CD4-positive, alpha-beta T cell treated with Interleukin-4 for 1 hour (primary cell): ENCODE measurements around the gene EMC9.
A peak's percentile ranks its signal among the peaks of the same experiment; 100 is the strongest.

ENCODE experiments used
- DNase-seq, 2 donors: peaks; one replicate each; pipeline ENCODE4 v3.0.0-alpha.2; 2020 to 2022

EMC9 gene

DNA sequence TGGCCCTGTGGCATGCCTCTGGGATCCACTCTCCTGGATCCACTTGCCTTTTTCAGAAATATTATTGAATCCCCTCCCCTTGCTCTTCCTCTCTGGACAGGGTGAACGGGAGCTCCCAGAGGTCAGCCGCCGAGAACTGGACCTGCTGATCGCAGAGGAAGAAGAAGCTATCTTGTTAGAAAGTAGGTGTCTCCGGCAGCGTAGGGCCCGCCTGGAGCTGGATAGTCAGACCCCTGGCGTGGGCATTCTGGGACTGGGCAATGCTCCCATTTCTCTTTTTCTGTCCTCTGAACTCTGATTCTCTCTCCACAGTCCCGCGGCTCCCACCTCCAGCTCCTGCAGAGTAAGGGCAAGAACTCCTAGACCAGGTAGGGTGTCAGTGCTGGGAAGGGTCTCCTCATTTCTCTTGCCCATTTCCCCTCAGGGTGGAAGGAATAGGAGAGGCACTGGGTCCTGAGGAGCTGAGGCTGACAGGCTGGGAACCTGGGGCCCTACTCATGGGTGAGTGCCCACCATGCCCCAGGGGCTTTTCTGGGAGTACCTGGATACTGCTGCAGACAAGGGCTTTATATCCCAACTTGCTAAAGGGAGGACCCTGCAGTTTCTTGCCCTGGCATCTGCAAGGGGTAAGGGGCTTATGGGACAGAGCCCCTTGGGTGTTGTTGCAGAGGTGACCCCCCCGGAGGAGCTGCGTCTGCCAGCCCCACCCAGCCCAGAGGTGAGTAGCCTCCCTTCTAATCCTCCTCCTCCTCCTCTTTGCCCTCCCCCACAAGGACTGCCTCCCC is 35.8 kb upstream of the EMC9 start:
- no peak for DNase-seq

DNA sequence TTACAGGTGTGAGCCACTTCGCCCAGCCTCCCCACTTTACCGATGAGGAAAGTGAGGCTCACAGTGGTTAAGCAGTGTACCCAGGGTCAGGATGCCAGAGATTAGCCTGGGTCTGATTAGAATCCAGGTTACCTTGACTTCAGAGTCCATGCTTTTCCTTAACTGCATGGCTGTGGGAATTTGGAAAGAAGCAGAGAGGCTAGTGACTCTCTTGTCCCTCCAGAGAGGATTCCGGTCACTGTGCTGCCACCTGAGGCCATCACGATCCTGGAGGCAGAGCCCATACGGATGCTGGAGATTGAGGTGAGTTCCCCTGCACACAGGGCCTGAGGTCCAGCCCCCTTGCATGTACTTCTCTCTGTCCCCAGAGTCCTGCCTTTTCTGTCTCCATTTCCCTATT is 35.2 kb upstream of the EMC9 start:
- DNase-seq = no peak

DNA sequence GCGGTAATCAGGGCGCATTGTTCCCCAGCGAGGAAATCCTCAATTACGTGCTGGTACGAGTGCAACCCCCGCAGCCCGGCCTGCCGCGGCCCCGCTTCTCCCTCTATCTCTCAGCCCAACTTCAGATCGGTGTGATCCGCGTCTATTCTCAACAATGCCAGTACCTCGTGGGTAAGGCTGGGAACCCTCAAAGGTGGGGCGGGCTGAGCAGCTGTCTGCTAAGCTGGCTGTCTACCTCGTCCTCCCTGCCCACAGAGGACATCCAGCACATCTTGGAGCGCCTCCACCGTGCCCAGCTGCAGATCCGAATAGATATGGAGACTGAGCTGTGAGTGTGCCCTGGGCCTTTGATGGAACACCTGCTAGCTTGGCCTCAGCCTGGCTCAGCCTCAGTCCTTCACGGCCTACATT is 31.5 kb upstream of the EMC9 start:
- DNase-seq = no peak

DNA sequence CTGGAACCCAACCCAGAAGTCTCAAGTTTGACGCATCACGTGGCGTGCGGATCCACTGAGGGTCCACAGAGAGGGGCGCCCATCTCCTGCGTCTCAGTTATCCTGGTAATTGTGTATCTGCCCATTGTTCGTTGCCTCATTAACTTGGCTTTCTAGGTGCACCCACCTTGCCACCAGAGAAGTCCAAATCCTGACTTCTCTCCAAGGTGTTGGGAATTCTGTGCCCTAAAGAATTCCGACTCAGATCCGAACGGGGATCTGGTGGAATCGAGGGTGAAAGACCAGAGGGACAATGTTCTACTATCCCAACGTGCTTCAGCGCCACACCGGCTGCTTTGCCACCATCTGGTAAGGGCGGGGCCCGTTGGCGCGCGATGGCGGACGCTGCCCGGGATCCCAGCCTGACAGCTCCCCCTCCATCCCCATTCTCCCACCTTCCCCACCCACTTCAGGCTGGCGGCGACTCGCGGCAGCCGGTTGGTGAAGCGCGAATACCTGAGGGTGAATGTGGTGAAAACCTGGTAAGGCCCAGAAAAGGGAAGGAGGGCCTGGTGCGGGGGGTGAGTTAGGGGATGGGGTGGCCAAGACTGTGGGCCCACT is 31.0 kb upstream of the EMC9 start:
- DNase-seq = no peak

DNA sequence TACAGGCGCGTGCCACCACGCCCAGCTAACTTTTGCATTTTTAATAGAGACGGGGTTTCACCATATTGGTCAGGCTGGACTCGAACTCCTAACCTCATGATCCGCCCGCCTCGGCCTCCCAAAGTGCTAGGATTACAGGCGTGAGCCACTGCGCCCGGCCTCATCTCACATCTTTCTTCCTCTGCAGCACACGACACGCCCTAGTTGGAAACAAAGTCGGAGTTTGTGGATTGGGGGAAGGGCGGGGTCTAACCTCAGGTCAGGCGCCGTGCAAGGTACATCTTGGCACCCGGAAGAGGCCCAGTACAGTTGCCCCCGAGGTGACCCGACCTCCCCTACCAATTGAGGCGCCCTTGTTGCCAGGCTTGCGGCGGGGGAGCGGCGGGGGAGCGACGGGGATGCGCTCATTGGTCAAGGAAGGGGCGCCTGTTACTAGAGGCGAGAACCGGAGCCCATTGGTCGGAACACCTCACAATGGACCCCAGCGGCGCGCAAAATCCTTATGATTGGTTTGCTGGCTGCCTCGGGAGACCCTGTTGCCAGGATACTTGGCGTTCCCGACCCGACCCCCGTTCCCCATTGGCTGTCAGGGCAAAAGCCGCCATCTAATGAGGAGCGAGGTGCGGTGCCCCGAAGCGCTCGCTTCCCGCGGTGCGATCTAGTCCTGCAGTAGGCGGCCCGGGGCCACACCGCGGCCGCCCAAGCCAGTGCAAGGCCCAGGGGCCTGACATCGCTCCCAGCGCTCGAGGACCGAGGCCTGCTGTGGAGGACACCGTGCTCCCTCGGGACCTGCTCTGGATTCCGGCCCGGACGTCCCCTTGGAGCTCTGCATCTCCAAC is 30.2 kb upstream of the EMC9 start, which contains the start of gene REC8:
TSS of gene REC8 (plus strand) at position 659 of the 839 bp plus-strand sequence. CDS start 473 bp downstream, outside the sequence.
- DNase-seq = peak; percentile 73 to 88

DNA sequence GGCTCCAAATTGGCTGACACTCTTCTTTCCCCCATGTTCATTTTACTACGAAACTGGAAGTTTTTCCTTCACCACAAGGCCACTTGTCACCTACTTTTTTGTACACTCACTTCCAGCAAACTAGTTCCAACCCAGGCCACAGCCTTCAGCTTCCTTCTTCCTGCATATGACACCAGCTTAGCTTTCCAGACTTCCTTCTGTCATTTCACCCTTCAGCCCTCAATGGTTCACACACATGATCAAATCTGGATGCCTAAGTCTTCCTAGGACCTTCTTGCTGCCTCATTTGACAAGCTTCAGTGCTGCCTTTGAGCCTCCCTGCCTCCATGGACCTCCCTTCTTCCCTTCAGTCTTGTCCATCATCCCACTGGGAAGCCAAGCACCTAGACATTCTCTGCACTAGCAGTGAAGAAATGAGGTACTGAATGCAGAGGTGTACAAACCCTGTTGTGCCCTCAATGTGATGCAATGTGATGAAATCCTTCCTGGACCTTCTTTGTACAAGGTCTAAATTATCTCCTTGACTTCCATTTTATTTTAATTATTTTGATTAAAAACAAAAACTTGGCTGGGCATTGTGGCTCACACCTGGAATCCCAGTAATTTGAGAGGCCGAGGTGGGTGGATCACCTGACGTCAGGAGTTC is 26.2 kb upstream of the EMC9 start:
- DNase-seq = no peak

DNA sequence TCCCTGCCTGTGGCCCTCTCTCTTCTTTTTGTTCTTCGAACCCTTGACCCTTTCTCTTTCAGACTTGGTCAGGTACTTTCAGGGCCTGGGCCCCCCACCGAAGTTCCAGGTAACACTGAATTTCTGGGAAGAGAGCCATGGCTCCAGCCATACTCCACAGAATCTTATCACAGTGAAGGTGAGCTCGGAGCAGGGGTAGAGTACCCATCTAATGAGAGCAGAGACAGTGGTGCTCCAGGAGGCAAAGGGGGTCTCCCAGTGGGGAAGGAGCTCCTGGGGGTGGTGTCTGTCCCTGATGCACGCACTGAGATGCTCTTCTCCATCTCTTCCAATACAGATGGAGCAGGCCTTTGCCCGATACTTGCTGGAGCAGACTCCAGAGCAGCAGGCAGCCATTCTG is 24.4 kb upstream of the EMC9 start:
- DNase-seq = no peak

DNA sequence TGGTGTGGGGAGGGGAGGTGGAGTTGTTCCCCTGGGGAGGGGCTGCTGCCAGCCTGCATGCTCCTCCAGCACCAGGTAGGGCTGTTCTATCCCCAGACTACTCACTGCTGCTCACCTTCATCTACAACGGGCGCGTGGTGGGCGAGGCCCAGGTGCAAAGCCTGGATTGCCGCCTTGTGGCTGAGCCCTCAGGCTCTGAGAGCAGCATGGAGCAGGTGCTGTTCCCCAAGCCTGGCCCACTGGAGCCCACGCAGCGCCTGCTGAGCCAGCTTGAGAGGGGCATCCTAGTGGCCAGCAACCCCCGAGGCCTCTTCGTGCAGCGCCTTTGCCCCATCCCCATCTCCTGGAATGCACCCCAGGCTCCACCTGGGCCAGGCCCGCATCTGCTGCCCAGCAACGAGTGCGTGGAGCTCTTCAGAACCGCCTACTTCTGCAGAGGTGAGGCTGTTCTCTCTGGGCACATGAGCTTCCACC is 23.2 kb upstream of the EMC9 start:
- DNase-seq = no peak

DNA sequence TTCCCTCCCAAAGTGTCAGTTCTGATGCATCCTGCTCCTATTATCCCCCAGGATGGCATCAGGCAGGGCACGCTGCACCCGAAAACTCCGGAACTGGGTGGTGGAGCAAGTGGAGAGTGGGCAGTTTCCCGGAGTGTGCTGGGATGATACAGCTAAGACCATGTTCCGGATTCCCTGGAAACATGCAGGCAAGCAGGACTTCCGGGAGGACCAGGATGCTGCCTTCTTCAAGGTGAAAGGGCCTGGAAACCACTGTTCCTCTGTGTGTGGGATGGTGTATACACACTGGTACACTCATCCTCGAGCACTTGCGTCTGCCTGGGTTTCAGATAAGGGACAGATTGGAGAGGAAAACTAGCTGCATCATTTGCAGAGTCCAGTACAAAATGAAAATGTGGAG is 20.7 kb upstream of the EMC9 start:
- no peak for DNase-seq

DNA sequence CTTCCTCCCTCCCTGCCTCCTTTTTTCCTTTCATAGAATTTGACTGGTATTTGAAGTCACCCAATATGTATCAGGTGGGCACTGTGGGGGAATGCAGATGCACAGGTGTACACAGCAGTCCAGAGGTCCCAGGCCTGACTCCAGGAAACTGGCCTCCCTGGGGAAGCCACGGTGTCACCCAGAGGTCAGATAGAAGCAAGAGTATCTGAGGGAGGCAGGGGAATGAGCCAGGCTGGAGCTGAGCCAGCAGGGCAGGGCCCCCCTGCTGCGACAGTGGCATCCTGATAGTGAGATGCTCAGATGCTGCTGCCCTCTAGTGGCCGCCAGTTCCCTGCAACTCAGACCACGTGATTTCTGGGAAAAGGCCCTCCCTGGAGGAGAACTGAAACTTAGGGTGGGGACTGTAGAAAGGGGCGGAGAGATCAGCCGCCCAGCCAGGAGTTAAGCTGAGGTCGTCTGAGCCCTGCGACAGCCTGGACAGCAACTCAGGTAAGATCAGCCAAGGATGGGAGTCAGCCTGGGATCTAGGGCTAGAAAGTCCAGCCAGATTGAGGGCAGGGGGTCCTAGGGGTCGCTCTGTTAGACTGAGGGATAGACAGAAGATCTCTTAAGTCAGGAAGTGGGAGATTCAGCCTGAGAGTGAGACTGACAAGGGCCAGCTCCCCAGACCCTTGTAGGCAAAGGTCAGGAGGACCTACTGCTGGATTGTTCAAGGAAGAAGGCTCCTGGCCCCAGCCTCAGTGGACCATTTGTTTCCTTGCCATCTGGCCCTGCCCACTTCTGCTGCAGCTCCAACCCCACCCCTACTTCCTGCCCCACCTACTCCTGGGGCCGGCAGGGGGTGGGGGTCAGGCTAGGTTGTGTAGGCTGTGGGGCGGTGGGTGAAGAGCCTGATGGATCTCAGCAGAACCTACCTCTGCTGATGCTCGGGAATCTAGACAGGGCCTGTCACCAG is 19.7 kb upstream of the EMC9 start, which contains the start of gene IRF9:
TSS of gene IRF9 (plus strand) at position 416 of the 955 bp plus-strand sequence. CDS start 880 bp downstream, outside the sequence.
- DNase-seq = peak; percentile 96 to 98

DNA sequence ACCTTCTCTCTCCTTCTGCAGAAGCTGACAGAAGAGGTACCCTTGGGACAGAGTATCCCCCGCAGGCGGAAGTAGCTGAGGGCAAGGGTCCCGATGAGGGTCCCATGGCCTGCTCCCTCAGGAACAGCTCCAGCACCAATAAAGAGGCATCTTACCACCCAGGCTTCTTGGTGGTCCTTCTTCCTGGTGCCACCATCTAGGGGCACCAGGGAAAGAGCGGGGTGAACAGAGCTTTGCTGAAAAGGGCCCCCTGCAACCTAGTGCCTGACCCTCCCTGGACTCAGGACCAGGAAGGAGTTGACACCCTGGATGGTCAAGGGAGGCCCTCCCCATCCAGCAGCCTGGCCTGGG is 19.1 kb upstream of the EMC9 start:
- DNase-seq = no peak

DNA sequence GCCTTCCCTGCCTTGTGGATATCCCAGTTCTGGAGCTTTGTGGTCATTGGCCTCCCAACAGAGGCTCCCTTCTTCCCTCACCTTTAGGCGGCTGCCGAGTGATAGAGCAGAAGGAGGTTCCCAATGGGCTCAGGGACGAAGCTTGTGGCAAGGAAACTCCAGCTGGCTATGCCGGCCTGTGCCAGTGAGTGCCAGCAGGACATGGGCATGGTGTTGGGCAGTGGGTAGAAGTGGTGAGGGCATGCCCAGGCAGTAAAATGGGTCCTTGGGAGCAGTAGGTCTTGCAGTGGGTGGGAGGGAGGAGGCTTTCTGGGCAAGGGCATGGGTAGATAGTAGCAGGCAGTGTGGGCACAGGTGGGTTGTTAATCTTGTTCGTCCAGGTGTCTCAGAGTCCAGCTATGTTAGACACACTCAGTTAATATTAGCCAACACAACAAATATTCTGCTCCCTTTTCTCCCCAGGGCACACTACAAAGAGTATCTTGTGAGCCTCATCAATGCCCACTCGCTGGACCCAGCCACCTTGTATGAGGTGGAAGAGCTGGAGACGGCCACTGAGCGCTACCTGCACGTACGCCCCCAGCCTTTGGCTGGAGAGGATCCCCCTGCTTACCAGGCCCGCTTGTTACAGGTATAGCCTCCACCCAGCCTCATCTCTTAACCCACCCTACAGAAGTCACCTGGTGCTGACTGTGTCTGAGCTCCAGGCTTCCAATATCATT is 18.5 kb upstream of the EMC9 start:
- no peak for DNase-seq

DNA sequence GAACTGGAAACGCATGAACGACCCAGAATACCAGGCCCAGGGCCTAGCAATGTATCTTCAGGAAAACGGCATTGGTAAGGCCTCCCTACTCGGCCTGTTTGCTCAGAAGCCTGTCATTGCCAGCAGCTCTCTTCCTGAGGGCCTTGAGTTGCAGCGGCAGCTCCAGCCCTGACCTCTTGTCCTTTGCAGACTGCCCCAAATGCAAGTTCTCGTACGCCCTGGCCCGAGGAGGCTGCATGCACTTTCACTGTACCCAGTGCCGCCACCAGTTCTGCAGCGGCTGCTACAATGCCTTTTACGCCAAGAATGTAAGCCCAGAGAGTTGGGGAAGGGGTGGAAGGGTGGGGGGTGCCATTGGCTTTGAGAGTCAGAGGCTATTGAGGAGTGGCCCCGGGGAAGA is 15.9 kb upstream of the EMC9 start:
- DNase-seq = no peak

DNA sequence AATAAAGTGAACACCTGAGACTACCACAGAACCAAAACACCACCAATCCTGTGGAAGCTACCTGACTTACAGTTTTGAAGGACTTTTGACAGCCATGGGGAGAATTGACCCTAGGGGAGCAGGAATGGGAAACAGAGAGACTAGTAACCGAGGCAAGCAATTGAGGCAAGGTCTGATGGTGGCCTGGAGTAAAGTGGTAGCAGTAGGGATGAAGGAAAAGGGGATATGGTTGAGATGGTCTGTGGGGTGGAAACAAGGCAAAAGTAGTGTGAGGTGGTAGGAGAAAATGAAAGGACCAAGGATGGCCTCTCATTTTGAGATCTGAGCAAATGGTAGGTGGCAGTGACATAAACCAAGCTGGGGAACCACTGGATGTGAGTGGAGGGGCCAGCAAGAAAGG is 15.4 kb upstream of the EMC9 start:
- DNase-seq = no peak

DNA sequence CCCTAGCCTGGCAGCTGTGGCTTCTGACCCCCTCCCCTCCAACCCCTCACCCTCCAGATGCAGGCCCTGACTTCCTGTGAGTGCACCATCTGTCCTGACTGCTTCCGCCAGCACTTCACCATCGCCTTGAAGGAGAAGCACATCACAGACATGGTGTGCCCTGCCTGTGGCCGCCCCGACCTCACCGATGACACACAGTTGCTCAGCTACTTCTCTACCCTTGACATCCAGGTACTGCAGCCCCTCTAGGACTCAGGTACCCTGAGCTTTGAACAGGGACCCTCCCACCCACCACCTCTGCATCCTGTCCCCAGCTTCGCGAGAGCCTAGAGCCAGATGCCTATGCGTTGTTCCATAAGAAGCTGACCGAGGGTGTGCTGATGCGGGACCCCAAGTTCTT is 13.7 kb upstream of the EMC9 start:
- DNase-seq = no peak

DNA sequence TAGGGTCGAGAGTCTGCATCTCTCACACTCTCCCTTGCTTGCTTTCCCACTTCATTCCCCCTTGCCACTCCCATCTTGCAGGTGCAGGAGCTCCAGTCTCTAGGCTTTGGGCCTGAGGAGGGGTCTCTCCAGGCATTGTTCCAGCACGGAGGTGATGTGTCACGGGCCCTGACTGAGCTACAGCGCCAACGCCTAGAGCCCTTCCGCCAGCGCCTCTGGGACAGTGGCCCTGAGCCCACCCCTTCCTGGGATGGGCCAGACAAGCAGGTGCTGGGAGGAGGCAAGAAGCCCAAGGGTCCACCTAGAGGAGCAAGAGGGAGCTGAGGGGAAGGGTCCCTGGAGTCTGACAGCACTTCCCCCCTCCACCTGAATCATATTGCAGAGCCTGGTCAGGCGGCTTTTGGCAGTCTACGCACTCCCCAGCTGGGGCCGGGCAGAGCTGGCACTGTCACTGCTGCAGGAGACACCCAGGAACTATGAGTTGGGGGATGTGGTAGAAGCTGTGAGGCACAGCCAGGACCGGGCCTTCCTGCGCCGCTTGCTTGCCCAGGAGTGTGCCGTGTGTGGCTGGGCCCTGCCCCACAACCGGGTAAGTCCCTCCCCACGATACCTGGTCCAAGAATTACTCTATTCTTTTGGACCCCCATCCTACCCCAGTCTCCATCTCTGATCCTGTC is 10.2 kb upstream of the EMC9 start:
- no peak for DNase-seq

DNA sequence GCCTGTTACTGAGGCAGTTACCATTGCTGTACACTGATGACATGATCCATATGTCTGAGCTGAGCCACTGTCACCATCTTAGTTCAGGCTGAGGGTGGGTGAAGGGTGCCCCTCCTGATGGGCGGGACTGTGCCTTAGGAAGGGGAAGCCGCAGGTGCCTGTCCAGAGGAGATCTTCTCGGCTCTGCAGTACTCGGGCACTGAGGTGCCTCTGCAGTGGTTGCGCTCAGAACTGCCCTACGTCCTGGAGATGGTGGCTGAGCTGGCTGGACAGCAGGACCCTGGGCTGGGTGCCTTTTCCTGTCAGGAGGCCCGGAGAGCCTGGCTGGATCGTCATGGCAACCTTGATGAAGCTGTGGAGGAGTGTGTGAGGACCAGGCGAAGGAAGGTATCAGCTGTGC is 9.6 kb upstream of the EMC9 start:
- no peak for DNase-seq

DNA sequence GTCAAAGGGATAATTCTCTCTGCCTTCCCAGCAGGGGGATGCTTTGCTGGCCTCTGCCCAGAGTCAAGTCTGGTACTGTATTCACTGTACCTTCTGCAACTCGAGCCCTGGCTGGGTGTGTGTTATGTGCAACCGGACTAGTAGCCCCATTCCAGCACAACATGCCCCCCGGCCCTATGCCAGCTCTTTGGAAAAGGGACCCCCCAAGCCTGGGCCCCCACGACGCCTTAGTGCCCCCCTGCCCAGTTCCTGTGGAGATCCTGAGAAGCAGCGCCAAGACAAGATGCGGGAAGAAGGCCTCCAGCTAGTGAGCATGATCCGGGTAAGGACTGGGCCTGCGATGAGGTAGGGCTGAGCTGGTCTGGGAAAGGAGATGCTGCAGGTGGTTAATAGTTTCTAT is 9.2 kb upstream of the EMC9 start:
- no peak for DNase-seq

DNA sequence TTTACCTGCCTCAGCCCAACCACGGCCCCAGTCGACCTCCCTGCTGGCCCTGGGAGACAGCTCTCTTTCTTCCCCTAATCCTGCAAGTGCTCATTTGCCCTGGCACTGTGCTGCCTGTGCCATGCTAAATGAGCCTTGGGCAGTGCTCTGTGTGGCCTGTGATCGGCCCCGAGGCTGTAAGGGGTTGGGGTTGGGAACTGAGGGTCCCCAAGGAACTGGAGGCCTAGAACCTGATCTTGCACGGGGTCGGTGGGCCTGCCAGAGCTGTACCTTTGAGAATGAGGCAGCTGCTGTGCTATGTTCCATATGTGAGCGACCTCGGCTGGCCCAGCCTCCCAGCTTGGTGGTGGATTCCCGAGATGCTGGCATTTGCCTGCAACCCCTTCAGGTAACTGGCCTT is 8.7 kb upstream of the EMC9 start:
- DNase-seq = no peak

DNA sequence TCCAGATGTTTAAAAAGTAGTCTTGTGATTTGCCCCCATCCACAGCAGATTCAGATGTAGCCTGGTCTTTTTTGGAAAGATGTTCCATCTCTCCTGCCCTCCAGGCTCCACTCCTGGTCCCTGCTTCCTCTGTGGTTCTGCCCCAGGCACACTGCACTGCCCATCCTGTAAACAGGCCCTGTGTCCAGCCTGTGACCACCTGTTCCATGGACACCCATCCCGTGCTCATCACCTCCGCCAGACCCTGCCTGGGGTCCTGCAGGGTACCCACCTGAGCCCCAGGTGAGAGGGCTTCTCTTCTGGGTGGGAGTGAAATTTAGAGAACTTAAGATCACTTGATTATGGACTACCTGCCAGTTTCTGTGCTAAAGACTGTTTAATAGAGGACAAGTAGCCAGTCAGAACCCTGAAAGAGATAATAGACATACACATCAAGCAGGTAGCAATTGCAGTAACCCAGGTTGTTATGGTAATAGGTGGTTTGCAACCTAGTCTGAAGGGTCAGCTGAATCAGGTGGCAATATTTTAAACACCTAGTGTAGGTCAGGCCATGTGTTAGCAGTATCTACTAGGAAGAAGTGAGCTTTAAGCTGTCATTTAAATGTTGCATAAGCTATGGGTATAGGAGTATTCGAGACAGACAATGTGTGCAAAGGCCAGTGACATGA is 8.0 kb upstream of the EMC9 start:
- DNase-seq = no peak
